KMS-11 (cell line): Measurements from ENCODE around the gene SPAG4.

Experiments used
- H2AFZ ChIP-seq: fragments of 200-600 bp; sonication (generic); 2 replicates; pipeline ENCODE4 v1.6.1; 2016; ENCODE audit warnings: antibody characterized with exemption, mixed run types, low read depth
- H3K27ac ChIP-seq: fragments of 200-600 bp; sonication (generic); 2 replicates; pipeline ENCODE4 v1.6.1; 2016; ENCODE audit warnings: mild to moderate bottlenecking, mixed run types
- H3K27me3 ChIP-seq: fragments of 200-600 bp; sonication (generic); 2 replicates; pipeline ENCODE4 v1.6.1; 2017; ENCODE audit warnings: mild to moderate bottlenecking, low read depth, mixed run types, moderate library complexity; ENCODE audit not compliant: insufficient read depth
- H3K36me3 ChIP-seq: fragments of 200-600 bp; sonication (generic); 2 replicates; pipeline ENCODE4 v1.6.1; 2017; ENCODE audit warnings: mild to moderate bottlenecking, mixed run types; ENCODE audit not compliant: insufficient read depth
- H3K4me1 ChIP-seq: fragments of 200-600 bp; sonication (generic); 2 replicates; pipeline ENCODE4 v1.6.1; 2016; ENCODE audit warnings: mild to moderate bottlenecking, low read depth, mixed run types; ENCODE audit not compliant: poor library complexity, severe bottlenecking
- H3K4me2 ChIP-seq: fragments of 200-600 bp; sonication (generic); 2 replicates; pipeline ENCODE4 v1.7.0; 2016; ENCODE audit warnings: mild to moderate bottlenecking, mixed run types
- H3K4me3 ChIP-seq: fragments of 200-600 bp; sonication (generic); IDR thresholded peaks from 2 replicates; pipeline ENCODE4 v1.6.1; 2017; ENCODE audit warnings: low read depth, low read length, mixed read lengths; ENCODE audit not compliant: insufficient read depth
- H3K79me2 ChIP-seq: fragments of 200-600 bp; sonication (generic); 2 replicates; pipeline ENCODE4 v1.6.1; 2016; ENCODE audit warnings: low read depth, mixed run types; ENCODE audit not compliant: insufficient read depth
- H3K9ac ChIP-seq: fragments of 200-600 bp; sonication (generic); 2 replicates; pipeline ENCODE4 v1.6.1; 2016; ENCODE audit warnings: mild to moderate bottlenecking, mixed run types
- H4K20me1 ChIP-seq: fragments of 200-600 bp; sonication (generic); 2 replicates; pipeline ENCODE4 v1.6.1; 2016; ENCODE audit warnings: mild to moderate bottlenecking, mixed run types; ENCODE audit not compliant: insufficient read depth
- TF ChIP-seq, protein P1 (sequence below): fragments of 200-600 bp; sonication (generic); conservative IDR thresholded peaks from 2 replicates; pipeline ENCODE4 v1.6.1; 2017; ENCODE audit warnings: low read depth, mild to moderate bottlenecking, antibody characterized with exemption, low read length, moderate library complexity, mixed read lengths

The SPAG4 gene

DNA sequence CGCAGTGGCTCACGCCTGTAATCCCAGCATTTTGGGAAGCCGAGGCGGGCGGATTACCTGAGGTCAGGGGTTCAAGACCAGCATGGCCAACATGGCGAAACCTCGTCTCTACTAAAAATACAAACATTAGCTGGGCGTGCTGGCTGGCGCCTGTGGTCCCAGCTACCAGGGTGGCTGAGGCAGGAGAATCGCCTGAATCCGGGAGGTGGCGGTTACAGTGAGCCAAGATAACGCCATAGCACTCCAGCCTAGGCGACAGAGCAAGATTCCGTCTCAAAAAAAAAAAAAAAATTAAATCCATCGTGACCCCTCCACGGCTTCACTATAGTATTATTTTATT lies 50.3 kb downstream of the SPAG4 start:
- Histone ChIP-seq H3K36me3 (no peaks in the 10 kb centered on the region), H3K9ac (no peak overlapping the region)

DNA sequence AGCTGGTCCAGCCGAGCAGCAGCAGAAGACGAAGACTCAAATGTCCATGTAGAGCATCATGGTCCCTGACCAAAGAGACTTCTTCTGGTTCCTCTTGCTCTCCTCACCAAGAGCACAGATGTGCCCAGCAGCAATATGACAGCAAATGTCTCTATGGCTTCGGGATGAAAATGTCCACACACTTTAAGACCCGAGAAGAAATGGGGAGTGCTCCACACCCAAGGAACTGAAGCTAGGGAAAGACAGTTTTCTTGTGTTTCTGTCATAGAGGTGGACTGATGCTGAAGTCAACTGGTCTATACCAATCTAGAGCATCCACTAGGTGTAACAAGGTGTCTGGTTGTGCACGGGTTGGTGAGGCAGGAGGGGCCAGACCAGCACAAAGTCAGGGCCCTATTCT lies 53.6 kb downstream of the SPAG4 start:
- Histone ChIP-seq H3K27me3 (no peaks in the 10 kb centered on the region), H2AFZ (no peak overlapping the region), H3K4me2 (no peak overlapping the region), H3K4me1 (peaks cover 16% of the 10 kb centered on the region), H4K20me1 (no peaks in the 10 kb centered on the region), H3K27ac (no peak overlapping the region), H3K4me3 (no peak overlapping the region), H3K36me3 (no peaks in the 10 kb centered on the region), H3K79me2 (peaks cover 6% of the 10 kb centered on the region), H3K9ac (no peak overlapping the region)
- TF ChIP-seq, protein P1, sequence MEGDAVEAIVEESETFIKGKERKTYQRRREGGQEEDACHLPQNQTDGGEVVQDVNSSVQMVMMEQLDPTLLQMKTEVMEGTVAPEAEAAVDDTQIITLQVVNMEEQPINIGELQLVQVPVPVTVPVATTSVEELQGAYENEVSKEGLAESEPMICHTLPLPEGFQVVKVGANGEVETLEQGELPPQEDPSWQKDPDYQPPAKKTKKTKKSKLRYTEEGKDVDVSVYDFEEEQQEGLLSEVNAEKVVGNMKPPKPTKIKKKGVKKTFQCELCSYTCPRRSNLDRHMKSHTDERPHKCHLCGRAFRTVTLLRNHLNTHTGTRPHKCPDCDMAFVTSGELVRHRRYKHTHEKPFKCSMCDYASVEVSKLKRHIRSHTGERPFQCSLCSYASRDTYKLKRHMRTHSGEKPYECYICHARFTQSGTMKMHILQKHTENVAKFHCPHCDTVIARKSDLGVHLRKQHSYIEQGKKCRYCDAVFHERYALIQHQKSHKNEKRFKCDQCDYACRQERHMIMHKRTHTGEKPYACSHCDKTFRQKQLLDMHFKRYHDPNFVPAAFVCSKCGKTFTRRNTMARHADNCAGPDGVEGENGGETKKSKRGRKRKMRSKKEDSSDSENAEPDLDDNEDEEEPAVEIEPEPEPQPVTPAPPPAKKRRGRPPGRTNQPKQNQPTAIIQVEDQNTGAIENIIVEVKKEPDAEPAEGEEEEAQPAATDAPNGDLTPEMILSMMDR, result no peak

More for the DNA sequence above, 50.3 kb downstream of the SPAG4 start:
- Histone ChIP-seq H2AFZ (no peak overlapping the region), H3K27me3 (no peaks in the 10 kb centered on the region), H3K27ac (no peak overlapping the region), H4K20me1 (peaks cover 29% of the 10 kb centered on the region), H3K4me2 (no peak overlapping the region), H3K79me2 (peaks cover 39% of the 10 kb centered on the region), H3K4me1 (peaks cover 24% of the 10 kb centered on the region), H3K4me3 (no peak overlapping the region)
- TF ChIP-seq, protein P1, result no peak

DNA sequence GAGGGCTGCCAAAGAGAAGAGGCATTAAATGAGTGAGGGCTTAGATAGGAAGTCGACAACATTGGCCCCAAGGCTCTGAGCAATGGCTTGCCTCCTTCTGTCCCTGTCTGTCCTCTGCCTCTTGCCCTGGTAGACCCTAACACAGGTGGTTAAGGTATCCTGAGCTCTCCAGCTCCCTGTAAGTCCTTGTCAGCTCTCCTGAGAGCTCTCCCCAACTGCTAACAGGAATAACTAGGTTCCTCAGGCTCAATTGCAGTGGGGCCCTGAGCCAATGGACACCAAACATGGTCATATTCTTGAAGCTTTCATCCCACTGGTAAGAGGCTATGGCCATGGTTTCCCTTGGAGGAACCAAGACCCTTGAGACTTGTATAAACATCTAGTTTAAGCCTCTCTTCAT lies 54.1 kb downstream of the SPAG4 start:
- Histone ChIP-seq H3K9ac (no peak overlapping the region), H3K27ac (no peak overlapping the region), H3K4me2 (no peak overlapping the region), H2AFZ (no peak overlapping the region), H3K36me3 (no peaks in the 10 kb centered on the region), H3K4me1 (peaks cover 16% of the 10 kb centered on the region), H4K20me1 (no peaks in the 10 kb centered on the region), H3K27me3 (no peaks in the 10 kb centered on the region), H3K4me3 (no peak overlapping the region), H3K79me2 (peaks cover 1% of the 10 kb centered on the region; the same call in 1 of the 2 replicates)
- TF ChIP-seq, protein P1, result no peak
